Right lung (tissue), 5 donors: ENCODE data around the gene NOS1AP. TPM values are rescaled to one million over a fixed set of nuclear protein-coding genes. Genes with fewer than 3 reads are reported as not detected.
"Not testable (repeated sequence)": the region's sequence is repeated elsewhere in the genome, so short reads cannot be mapped to it uniquely, and the experiment has no call there.

Source experiments
- DNase-seq, 2 donors: peaks; one replicate each; pipeline ENCODE4 v3.0.0-alpha.2; 2013
- polyA plus RNA-seq, 5 donors: library from polyadenylated mRNA; unstranded; fragments of 120-200 nt; gene quantifications; one replicate each; pipeline versions ENCODE4 v1.2.1 to v1.2.3, GENCODE V29; 2013; ENCODE audit warnings: inconsistent platforms in 1 of 5, low replicate concordance in 1 of 5; ENCODE audit not compliant: insufficient read length in 5 of 5, insufficient read depth in 1 of 5

The NOS1AP gene
- polyA plus RNA-seq, 5 donors: 2.0 to 3.2 (median 2.8) TPM

DNA sequence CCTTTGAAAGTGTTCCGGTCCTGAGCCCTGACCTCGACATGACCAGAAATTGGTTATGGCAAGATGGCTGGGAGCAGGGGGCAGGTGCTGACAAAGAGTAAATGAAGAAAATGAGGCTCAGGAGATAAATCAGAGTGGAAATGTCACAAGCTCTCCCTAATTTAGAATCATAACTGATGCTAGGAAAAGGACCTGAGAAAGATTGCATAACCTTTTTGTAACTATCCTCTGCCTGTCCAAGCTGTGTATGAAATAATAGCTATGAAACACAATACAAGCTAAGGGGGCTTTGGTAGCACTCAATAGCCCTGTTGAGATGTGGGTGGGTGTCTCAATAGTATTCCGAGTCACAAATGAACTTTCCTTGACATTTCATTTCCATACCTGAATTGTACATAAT, 12.9 kb upstream of the NOS1AP start:
- no peak for DNase-seq

DNA sequence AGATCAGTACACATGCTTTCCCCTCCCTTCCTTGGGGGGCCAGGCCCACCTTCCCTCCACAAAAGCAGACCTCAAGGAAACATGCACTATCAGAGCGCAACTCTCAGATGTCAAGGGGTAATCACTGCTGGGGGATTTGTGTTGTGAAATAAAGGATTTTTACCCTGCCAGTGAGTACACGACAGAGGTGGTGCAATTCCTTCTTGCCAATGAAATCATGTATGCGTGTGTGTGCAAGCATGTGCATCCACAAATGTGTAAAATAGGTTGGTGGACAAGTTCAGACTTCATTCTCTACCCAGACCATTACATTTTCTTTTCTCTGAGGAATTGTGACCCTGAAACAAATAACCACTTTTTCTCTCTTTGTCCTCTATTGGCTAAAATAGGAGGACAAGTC, 9.8 kb upstream of the NOS1AP start:
- DNase-seq: no peak

DNA sequence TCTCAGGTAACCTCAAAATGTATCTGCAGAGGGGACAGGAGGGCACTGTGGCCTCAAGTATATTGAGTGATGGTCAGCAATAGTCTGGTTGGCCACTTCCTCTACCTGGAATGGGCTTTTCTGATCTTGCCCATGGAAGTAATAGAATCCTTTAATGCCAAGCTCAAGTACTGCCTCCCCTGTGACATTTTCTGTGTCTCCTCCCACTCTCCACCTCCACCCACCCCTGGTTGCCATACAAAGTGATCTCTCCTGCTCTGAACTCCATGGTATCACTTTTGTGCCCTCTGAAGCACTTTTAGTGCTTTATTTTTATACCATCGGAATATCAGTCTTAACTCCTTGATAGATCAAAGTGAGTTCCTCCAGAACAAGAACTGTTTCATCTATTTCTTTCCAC, 9.2 kb upstream of the NOS1AP start:
- no peak for DNase-seq

DNA sequence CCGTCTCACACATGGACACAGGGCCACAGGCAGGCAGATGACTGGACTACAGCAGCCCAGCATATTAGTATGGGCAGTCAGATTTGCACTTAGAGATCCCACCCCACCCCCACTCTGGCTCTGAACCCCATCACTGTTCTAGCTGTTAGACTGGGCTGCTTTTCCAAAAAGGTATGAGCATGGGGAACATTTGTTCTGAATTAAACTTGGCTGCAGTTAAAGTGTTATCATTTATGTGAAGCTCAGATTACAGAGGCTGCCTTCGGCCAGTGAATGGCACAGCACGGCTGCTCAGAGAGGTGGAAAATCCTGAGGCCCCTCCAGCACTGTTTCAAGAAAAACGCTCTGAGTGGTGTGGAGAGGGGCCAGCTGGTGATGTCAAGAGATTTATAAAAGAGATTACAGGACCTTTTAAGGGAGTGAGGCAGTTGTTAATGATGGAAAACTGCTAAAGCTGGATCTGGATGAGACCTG, 6.9 kb upstream of the NOS1AP start:
- DNase-seq: peak; percentile 50 to 57

DNA sequence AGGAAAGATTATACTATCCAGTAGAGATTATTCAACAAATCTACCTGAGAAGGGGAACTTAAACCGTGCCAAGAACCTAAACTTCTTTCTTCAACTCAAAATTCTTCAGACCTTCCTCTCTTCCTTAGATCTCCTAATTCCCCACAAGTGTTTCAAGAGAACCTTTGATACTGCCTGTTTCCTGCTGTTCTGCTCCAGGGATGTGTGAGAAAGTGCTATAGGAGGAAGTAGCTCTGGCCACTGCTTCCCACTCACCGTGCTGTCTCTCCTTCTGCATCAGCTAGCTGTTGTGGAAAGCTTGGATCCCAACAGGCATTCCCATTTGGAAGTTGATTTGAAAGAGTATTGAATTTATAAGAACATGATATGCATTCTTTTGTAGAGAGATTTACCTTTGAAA, 4.5 kb upstream of the NOS1AP start:
- no peak for DNase-seq

DNA sequence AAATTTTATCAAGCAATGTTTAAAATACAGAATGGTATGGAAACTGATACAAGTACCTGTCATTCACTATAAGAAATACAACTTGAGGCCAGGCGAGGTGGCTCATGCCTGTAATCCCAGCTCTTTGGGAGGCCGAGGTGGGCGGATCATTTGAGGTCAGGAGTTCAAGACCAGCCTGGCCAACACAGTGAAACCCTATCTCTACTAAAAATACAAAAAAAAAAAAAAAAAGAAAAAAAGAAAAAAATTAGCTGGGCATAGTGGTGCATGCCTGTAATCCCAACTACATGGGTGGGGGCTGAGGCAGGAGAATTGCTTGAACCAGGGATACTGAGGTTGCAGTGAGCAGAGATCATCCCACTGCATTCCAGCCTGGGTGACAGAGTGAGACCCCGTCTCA, 2.7 kb upstream of the NOS1AP start:
- DNase-seq: not testable (repeated sequence)

DNA sequence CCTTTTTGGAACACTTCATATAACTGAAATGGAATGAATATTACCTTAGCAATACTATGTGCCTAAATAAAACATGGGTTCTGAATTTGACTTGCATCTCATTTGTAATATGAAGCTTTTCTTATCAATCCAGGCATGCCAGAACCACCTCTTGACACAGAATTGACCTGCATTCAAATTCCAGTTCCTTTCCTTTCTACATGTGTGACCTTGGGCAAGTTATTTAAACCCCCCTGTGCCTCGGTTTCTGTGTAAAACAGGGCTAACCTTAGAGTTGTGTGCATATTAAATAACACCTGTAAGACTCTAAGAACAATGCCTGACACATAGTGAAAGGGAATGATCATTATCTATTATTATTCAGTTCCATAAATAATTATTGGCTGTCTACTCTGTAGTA, 2.0 kb upstream of the NOS1AP start:
- DNase-seq: no peak

DNA sequence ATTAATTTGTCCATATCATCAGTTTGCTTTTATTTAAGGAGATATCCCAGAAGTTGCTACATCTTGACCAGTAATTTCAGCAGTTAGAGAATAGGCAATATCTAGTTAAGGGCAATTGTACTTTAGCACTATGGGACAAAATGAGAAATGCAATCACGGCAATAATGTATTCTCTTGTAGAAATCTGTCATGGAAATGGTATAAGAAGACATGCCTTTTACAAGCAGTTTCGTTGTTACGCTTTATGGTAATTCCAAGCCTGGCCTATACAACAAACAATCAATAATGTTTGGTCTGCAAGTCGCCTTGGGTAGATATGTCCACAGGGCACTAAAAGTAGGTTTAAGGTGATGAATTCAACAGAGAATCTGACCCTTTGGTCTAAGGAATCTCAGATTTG, 1.2 kb upstream of the NOS1AP start:
- no peak for DNase-seq

DNA sequence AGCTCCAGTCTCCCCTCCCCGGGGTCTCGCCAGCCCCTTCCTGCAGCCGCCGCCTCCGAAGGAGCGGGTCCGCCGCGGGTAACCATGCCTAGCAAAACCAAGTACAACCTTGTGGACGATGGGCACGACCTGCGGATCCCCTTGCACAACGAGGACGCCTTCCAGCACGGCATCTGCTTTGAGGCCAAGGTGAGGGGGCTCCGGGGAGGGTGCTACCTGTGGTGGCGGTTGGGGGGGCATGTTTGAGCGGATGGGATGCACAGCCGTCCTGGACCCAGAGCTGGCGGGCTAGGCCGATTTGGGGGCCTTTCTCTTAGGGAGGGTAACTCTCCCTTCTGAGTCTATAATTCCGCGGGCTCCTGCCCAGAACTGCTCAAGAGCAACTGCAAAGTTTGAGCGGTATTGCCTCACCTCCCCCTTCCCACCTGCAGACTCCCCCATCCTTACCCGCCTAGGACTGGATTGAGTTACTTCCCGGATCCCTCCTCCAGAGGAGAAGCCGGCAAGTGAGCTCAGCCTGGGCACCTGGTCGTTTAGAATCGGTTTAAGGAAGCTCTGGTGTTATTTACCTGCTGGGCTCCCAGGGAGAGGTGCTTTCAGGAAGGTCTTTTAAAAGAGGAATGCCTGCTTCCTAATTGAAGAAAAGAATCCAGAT, 730 bp downstream of the NOS1AP start:
- DNase-seq: peak in 1 of 2 donors; percentile 16

DNA sequence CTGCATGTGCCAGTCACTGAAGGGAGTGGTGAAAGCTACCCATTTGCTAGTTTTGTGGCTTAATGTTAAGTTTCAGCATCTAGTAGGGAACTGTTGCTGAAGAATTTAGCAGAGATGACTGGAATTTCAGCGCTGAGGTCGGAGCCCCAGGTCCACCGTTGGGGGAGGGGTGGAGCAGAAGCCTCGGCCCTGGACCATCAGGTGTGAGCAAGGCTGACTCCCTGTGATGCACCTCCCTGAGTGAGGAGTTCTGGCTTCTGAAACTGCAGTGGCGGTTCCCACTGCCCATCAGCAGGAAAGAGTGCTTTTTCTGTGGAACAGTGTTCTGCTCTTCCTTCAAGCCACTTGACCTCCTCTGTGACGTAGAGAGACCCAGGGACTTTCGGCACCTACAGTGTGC, 1.3 kb downstream of the NOS1AP start:
- DNase-seq: no peak

DNA sequence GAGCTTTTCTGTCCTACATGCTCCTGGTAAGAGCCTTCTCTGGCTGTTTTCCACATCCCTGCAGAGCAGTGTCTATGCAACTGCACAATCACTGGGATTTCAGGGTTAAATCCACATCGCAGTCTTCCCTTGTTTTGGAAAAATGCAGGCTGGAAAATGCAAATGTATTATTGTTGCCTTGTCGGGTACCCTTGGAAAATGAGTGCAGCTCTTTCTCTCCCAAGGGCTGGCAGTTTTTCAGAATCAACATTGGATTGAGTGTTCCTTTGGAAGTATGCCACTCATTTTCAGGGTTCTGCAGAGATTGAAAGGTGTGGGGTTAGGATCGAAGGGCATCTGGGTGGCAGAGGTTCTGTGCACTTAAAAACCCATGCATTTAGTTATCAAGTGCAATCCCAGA, 3.2 kb downstream of the NOS1AP start:
- DNase-seq: no peak

DNA sequence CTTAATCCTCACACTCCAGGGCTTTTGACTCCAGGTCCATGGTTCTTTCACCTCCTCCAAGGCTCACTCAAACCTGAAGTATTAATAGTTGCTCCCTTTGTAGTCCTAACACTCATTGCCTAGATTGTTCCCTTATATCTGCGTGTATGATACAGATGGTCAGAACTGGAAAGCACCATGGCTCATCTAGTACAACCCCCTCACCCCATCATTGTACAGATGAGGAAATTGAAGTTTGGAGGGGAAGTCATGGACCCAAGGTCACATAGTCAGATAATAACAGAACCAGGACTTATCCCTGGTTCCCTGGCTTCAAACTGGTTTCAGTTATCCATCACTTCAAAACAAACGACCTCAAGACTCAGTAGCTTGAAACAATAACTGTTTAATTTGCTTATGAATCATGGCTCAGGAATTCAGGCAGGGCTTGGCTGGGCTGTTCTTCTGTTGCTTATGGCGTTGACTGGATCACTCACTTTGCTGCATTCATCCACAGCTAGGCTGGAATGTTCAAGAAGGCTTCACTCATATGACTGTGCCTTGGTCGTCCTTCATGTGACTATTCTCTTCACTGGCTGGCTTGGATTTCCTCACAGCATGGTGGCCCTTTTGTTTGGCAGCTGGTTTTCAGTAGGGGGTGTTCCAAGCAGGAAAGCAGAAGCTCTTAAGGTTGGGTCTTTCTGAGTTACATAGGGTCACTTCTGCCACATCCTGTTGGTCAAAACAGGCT, 5.0 kb downstream of the NOS1AP start:
- no peak for DNase-seq

DNA sequence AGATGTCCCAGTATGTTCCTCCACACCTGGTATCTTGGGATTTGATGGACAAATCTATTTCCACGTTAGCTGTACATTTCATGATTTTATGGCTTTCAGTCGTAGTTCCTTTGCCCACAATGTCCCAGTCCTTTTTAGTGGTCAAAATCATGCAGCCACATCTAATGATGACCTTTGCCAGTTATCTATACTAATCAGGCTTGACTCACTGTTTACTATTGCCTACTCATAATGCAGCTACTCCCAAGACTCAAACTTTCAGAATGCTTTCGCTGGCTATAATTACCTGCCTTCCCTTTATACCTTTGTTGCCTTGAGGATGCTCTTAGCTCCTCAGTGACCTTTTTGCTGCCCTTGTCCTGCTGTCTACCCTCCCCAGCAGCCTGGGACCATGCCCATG, 6.4 kb downstream of the NOS1AP start:
- no peak for DNase-seq

DNA sequence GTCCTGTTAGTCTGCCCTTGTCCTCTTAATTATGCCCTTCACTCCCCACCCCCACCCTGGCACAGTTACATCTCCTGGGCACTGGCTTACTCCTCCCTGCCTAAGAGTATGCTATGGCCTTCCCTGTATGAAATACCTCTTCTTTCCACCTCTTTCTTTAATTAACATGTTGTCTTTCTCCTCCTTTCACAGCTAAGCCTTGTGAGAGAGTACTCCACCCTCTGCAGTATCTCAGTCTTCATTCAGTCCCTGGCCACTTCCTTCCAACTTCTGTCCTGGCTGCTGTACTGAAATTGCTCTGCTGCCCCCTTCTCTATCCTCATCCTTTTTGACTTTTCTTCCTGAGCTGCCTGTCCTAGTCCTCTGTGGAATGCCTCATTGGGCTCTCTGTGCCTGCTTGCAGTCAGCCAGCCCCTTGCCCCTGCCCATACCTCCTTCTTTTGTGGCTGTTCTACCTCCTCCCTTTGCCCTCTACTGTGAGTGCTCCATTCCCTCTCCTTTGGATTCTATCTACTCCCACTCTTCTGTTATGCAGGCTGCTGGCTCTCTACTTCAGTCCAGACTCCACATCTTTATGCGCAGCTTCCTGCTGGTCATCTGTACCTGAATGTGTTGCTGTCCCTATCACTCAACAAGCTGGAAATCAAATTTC, 8.3 kb downstream of the NOS1AP start:
- no peak for DNase-seq

DNA sequence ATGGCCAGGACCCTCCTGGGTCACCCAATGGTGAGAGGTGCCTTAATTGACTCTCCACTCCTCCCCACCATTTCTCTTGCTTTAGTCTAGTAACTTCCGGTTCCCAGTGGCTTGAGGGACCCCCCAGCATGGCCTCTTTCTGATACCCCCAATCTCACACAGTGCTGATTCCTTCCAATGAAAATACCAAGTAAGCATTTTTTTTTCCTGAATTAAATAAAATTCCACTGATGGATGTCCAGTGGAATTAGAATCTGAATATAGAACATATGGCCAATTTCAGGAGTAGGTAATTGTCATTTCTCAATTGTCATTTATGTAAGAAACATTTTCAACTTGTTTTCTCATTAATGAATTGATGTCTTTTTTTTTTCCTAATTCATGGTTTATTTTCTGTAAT, 9.5 kb downstream of the NOS1AP start:
- DNase-seq: no peak

DNA sequence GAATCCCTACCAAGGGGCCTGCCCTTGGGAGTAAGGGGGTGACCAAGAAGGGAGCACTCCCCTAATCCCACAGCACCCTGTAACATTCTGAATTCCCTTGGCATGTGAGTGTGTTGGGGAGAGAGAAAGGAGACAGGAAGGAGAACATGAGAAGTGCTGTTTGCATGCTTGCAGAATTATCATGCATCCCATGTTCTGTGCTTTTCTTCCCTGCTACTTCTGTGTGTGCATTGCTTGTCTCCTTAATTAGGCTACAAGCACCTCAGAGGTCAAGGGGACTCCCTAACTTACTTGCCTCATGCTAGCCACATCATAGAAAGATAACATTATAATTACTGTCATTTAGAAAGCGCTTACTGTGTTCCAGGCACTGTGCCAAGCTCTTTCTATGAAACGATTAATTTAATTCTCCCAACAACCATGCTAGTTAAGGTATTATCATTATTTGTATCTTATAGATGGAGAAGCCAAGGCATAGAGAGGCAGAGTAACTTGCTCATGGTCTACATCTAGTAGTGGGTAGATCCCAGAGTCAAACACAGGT, 11.1 kb downstream of the NOS1AP start:
- no peak for DNase-seq

DNA sequence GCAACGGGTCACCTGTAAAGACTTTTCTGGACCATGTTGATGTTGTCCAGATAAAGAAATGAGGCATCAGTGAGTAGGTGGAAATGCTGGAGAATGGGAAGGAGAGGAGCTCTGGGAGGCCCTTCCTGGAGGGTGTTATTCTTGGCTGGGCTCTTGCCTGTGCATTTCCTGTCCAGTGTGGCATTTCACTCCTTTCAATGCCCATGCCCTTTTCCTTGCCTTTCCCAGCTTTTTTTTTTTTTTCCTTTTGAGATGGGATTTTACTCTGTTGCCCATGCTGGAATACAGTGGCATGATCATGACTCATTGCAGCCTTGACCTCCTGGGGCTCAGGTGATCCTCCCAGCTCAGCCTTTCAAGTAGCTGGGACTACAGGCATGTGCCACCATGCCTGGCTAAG, 11.8 kb downstream of the NOS1AP start:
- DNase-seq: no peak

DNA sequence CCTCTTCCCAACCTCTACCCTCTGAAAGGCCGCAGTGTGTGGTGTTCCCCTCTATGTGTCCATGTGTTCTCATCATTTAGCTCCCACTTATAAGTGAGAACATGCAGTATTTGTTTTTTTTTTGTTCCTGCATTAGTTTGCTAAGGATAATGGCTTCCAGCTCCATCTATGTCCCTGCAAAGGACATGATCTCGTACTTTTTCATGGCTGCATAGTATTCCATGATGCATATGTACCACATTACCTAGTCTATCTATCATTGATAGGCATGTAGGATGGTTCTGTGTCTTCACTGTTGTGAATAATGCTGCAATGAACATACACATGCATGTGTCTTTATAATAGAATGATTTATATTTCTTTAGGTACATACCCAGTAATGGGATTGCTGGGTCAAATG, 12.6 kb downstream of the NOS1AP start:
- not testable (repeated sequence) for DNase-seq

DNA sequence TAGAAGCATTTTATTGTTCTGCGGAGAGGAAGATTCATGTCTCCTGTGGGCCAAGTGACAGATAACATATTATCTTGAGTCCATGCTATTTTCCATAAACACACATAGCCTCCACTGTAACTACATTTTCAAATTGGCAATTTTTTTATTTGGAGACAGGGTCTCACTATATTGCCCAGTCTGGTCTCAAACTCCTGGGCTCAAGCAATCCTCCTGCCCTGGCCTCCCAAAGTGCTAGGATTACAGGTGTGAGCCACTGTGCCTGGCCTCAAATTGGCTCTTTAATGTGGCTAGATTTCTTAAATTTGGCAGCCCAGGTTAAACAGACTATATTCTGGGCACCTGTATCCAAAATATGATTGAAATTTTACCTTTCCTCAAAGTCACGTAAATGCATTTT, 13.8 kb downstream of the NOS1AP start:
- no peak for DNase-seq

DNA sequence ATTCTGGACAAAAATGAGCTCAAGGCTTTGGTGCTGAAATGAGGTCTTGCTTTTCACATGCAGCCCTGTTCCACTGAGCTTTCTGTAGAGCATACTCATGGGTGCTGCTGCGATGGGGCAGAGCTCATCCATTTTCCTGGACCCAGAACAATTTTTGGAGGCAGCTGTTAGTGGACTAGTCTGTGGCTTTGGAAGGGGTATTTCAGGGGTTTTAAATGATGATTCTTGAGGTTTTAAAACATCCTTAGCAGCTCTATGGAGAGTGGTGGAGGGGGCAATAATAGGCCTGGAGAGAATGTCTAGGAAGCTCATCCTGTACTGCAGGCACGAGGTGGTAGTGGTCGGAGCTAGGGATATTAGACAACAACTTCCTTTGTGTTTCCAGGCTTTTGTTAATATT, 16.5 kb downstream of the NOS1AP start:
- no peak for DNase-seq

DNA sequence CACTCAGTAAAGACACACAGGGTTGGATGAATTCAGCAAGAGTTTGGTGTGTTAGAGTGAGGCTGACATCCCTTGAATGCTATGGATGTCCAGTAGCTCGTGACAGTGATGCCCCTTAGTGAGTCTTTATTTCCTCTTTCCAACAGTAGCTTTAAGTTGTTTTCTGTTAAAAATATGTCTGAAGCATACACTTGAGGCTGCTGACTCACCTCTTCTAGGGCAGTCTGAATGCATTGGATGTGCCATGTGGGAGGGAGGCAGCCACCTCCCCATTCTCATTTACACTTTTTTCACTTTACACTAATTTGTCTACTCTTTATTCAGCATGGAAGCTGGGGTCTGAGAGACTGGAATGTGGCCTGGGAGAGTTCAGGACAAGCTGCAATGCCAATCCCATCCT, 17.6 kb downstream of the NOS1AP start:
- no peak for DNase-seq

DNA sequence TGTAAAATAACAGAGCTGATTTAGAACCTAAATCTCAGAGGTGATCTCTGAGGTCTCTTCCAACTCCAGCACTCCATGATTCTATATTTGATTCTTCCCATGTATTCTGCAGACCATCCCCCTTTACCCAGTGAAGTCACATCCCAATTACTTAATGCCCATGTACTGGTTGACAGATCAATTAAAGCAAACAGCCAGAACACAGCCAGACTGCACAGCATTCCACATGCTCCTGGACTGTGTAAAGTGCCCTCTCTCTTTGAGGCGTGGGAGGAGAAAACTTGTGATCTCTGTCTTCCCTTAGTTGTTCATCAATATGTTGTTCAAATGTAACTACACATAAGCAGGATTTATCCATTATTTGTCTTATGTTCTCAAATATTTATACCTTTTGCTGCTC, 18.1 kb downstream of the NOS1AP start:
- no peak for DNase-seq
